Panc1 (cell line): ENCODE measurements around the gene SLCO2A1. TPM values are rescaled to one million over a fixed set of nuclear protein-coding genes. Genes with fewer than 3 reads are reported as not detected.

Source experiments
- ATAC-seq: fragments of 200-7000 bp; cut with Tn5 transposase; 2 replicates; pipeline ENCODE4 v1.9.1; 2020; ENCODE audit warnings: mild to moderate bottlenecking, moderate library complexity
- BruUV-seq: library from RNA; stranded (reverse); fragments of 400-500 nt; replicated peaks from 2 replicates; lab custom pipeline; 2021; lab: Mats Ljungman, UMichigan
- CTCF ChIA-PET: fragments of 300-600 bp; sonication (Branson Sonifier 250); formaldehyde crosslinking; loops from one replicate; lab custom pipeline; 2022; ENCODE audit warnings: antibody characterized with exemption; lab: Charles Lee
- POLR2A ChIA-PET: fragments of 300-600 bp; sonication (Branson Sonifier 250); formaldehyde crosslinking; loops from one replicate; lab custom pipeline; 2022; ENCODE audit warnings: antibody characterized with exemption; lab: Charles Lee
- DNase-seq: peaks from one replicate; pipeline ENCODE4 v3.0.0-alpha.2; 2010; ENCODE audit warnings: low read depth, low spot score
- H3K27ac ChIP-seq: 2 replicates; pipeline ENCODE4 v1.5.1; 2011; ENCODE audit warnings: mild to moderate bottlenecking, low read length, inconsistent platforms
- H3K27me3 ChIP-seq: fragments of 200-500 bp; sonication (Bioruptor generic); 2 replicates; pipeline ENCODE4 v1.6.0; 2014; ENCODE audit warnings: low read length, inconsistent platforms; ENCODE audit not compliant: control insufficient read depth, insufficient read depth
- H3K36me3 ChIP-seq: fragments of 200-500 bp; sonication (Bioruptor generic); 2 replicates; pipeline ENCODE4 v1.5.1; 2014; ENCODE audit warnings: inconsistent platforms, mild to moderate bottlenecking, low read length, moderate library complexity; ENCODE audit not compliant: control insufficient read depth, insufficient read depth
- H3K4me1 ChIP-seq: 2 replicates; pipeline ENCODE4 v1.5.1; 2011; ENCODE audit warnings: inconsistent platforms, mild to moderate bottlenecking, low read length, moderate library complexity; ENCODE audit not compliant: control insufficient read depth, insufficient read depth
- H3K4me3 ChIP-seq, 2 experiments: 2 replicates each; pipeline ENCODE4 v1.5.1; 2011 to 2012; ENCODE audit warnings: low read depth in 2 of 2, low read length in 2 of 2, mild to moderate bottlenecking in 2 of 2, inconsistent platforms in 1 of 2, moderate library complexity in 1 of 2
- H3K9me3 ChIP-seq: fragments of 200-500 bp; sonication (Bioruptor generic); 2 replicates; pipeline ENCODE4 v1.5.1; 2014; ENCODE audit warnings: low read depth, mild to moderate bottlenecking, inconsistent platforms, low read length, moderate library complexity; ENCODE audit not compliant: control insufficient read depth, insufficient read depth
- POLR2AphosphoS5 ChIP-seq: IDR thresholded peaks from 2 replicates; pipeline ENCODE4 v1.6.1; 2012; ENCODE audit warnings: mild to moderate bottlenecking, low read depth, low read length, moderate library complexity
- SIN3A ChIP-seq: IDR thresholded peaks from 2 replicates; pipeline ENCODE4 v1.6.1; 2012; ENCODE audit warnings: low read depth, mild to moderate bottlenecking, low read length, moderate library complexity, borderline replicate concordance; ENCODE audit not compliant: insufficient read depth
- TCF7L2 ChIP-seq: IDR thresholded peaks from 2 replicates; pipeline ENCODE4 v1.6.1; 2011; ENCODE audit warnings: mild to moderate bottlenecking, low read depth, low read length, inconsistent platforms
- in situ Hi-C: cut with HindIII; loops from 2 replicates; pipeline ENCODE4 v1.10.0; 2016; ENCODE audit warnings: low sequenced_read_pairs, low pct_unique_long_range_greater_than_20kb
- intact Hi-C: fragments of 100-400 bp; cut with micrococcal nuclease; formaldehyde crosslinking; loops from one replicate; pipeline ENCODE4 v1.10.0; 2022; ENCODE audit not compliant: unreplicated experiment
- total RNA-seq: library from RNA; stranded (reverse); gene quantifications from one replicate; pipeline ENCODE4 v1.2.1, GENCODE V29; 2021; ENCODE audit not compliant: unreplicated experiment
- TF ChIP-seq, protein P1 (sequence below): fragments of 450-650 bp; IDR thresholded peaks from 2 replicates; pipeline ENCODE4 v1.5.1; 2017; ENCODE audit warnings: mild to moderate bottlenecking
- TF ChIP-seq, protein P2 (sequence below), 2 experiments: IDR thresholded peaks; 2 replicates each; pipeline ENCODE4 v1.6.1; 2011 to 2012; ENCODE audit warnings: low read depth in 2 of 2, control low read depth in 1 of 2, low read length in 1 of 2, mild to moderate bottlenecking in 1 of 2, moderate library complexity in 1 of 2; ENCODE audit not compliant: insufficient read depth in 1 of 2

The SLCO2A1 gene
- total RNA-seq, 1 experiment from 2014 or later = 0.62 TPM

DNA sequence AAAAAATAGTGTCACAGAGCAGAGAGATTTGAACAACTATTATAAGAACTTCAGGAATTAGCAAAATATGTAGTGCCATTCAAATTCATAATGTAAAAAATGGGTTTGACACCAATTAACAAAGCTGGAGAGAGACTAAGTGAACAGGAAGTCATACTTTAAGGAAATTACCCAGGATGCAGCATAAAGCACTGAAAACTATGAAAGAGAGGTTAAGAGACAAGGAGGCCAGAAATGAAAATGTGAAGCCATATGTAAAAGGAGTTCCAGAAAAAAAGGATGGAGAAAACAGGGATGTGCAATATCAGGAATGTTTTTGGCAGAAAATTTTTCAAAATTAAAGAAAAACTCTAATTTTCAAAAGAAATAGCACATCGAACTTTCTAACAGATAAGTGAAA lies 57.6 kb downstream of the SLCO2A1 start:
- ChIA-PET POLR2A (no interaction called here), CTCF (no interaction called here)
- in situ Hi-C loops = no loop called here
- Histone ChIP-seq H3K9me3 (no peaks in the 10 kb centered on the region), H3K27me3 (no peaks in the 10 kb centered on the region), H3K36me3 (no peaks in the 10 kb centered on the region), H3K27ac (no peak overlapping the region), H3K4me3 (no peak overlapping the region), H3K4me1 (no peaks in the 10 kb centered on the region)
- ATAC-seq (no peak), DNase-seq (no peak)
- TF ChIP-seq, protein P1, sequence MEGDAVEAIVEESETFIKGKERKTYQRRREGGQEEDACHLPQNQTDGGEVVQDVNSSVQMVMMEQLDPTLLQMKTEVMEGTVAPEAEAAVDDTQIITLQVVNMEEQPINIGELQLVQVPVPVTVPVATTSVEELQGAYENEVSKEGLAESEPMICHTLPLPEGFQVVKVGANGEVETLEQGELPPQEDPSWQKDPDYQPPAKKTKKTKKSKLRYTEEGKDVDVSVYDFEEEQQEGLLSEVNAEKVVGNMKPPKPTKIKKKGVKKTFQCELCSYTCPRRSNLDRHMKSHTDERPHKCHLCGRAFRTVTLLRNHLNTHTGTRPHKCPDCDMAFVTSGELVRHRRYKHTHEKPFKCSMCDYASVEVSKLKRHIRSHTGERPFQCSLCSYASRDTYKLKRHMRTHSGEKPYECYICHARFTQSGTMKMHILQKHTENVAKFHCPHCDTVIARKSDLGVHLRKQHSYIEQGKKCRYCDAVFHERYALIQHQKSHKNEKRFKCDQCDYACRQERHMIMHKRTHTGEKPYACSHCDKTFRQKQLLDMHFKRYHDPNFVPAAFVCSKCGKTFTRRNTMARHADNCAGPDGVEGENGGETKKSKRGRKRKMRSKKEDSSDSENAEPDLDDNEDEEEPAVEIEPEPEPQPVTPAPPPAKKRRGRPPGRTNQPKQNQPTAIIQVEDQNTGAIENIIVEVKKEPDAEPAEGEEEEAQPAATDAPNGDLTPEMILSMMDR = no peak
- TF ChIP-seq, protein P2, sequence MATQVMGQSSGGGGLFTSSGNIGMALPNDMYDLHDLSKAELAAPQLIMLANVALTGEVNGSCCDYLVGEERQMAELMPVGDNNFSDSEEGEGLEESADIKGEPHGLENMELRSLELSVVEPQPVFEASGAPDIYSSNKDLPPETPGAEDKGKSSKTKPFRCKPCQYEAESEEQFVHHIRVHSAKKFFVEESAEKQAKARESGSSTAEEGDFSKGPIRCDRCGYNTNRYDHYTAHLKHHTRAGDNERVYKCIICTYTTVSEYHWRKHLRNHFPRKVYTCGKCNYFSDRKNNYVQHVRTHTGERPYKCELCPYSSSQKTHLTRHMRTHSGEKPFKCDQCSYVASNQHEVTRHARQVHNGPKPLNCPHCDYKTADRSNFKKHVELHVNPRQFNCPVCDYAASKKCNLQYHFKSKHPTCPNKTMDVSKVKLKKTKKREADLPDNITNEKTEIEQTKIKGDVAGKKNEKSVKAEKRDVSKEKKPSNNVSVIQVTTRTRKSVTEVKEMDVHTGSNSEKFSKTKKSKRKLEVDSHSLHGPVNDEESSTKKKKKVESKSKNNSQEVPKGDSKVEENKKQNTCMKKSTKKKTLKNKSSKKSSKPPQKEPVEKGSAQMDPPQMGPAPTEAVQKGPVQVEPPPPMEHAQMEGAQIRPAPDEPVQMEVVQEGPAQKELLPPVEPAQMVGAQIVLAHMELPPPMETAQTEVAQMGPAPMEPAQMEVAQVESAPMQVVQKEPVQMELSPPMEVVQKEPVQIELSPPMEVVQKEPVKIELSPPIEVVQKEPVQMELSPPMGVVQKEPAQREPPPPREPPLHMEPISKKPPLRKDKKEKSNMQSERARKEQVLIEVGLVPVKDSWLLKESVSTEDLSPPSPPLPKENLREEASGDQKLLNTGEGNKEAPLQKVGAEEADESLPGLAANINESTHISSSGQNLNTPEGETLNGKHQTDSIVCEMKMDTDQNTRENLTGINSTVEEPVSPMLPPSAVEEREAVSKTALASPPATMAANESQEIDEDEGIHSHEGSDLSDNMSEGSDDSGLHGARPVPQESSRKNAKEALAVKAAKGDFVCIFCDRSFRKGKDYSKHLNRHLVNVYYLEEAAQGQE (IDR thresholded peaks at IDR 0.05; ENCODE audit: insufficient read depth in 1 of 2, low read depth in 2 of 2, low read length in 1 of 2) = no peak
- no peak for TF ChIP-seq TCF7L2
- TF ChIP-seq POLR2AphosphoS5 = no peak
- no peak for TF ChIP-seq SIN3A
- intact Hi-C loops = no loop called here
- BruUV-seq = no TSS peak

DNA sequence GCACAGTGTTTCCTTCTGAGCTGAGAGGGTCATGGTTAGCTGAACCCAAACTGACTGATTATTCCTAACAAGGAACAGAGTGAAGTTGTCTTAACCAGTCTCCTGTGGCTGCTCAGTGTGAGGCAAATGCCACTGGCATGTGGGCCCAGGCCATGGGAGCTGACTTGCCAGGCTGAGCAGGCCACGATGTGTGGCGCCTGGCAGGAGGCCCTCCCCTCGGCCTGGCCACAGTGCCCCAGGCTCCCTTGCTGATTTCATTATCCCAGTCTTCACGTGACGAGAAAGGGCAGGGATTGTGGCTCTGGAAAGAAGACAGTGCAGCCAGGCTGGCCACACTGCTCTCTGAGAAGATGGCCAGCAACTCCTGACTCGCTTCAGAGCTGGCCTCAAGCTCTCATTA lies 58.8 kb downstream of the SLCO2A1 start:
- Histone ChIP-seq H3K4me1 (no peaks in the 10 kb centered on the region), H3K4me3 (no peak overlapping the region), H3K27me3 (no peaks in the 10 kb centered on the region), H3K9me3 (no peaks in the 10 kb centered on the region), H3K36me3 (no peaks in the 10 kb centered on the region), H3K27ac (no peak overlapping the region)
- DNase-seq (no peak), ATAC-seq (no peak)
- TF ChIP-seq, protein P2 (IDR thresholded peaks at IDR 0.05; ENCODE audit: insufficient read depth in 1 of 2, low read depth in 2 of 2, low read length in 1 of 2) = no peak
- no peak for TF ChIP-seq TCF7L2
- no peak for TF ChIP-seq POLR2AphosphoS5
- TF ChIP-seq SIN3A = no peak
- TF ChIP-seq, protein P1 = no peak
- in situ Hi-C loops = no loop called here
- POLR2A ChIA-PET = no interaction called here
- BruUV-seq = no TSS peak
- intact Hi-C loops = no loop called here
- CTCF ChIA-PET = no interaction called here
